PFSK-1 (cell line): ENCODE data around the gene PIP4K2A.

Experiments
- POLR2AphosphoS5 ChIP-seq: IDR thresholded peaks from 2 replicates; pipeline ENCODE4 v1.6.1; 2012; ENCODE audit warnings: low read depth, mild to moderate bottlenecking, control low read depth, low read length, moderate library complexity
- REST ChIP-seq, 2 experiments: IDR thresholded peaks; 2 replicates each; pipeline versions ENCODE4 v1.6.1 to v1.8.0; 2011 to 2012; ENCODE audit warnings: low read depth in 2 of 2, low read length in 2 of 2, control low read depth in 1 of 2, inconsistent platforms in 1 of 2, mild to moderate bottlenecking in 1 of 2, moderate library complexity in 1 of 2; ENCODE audit not compliant: insufficient read depth in 1 of 2
- SIN3A ChIP-seq: IDR thresholded peaks from 2 replicates; pipeline ENCODE4 v1.6.1; 2012; ENCODE audit warnings: mild to moderate bottlenecking, low read length, moderate library complexity, borderline replicate concordance; ENCODE audit not compliant: insufficient read depth
- TAF1 ChIP-seq: IDR thresholded peaks from 2 replicates; pipeline ENCODE4 v1.6.1; 2012; ENCODE audit warnings: low read length, control low read depth, borderline replicate concordance; ENCODE audit not compliant: insufficient read depth

GRCh38 chr10:22621726-22622125, 92.7 kb downstream of the PIP4K2A start:
- TF ChIP-seq SIN3A (no peak), POLR2AphosphoS5 (no peak), TAF1 (no peak), REST (IDR thresholded peaks at IDR 0.05; ENCODE audit: insufficient read depth in 1 of 2, low read depth in 2 of 2, low read length in 2 of 2) (no peak)
